ELF-1 (cell line): ENCODE measurements around the gene NOC2L.

Experiments used
- DNase-seq: peaks from one replicate; pipeline ENCODE4 v3.0.0-alpha.2; 2016; ENCODE audit warnings: low read depth, low spot score

Gene NOC2L

GRCh38 chr1:975365-975764, 16.3 kb upstream of the NOC2L start:
- DNase-seq: no peak

DNA sequence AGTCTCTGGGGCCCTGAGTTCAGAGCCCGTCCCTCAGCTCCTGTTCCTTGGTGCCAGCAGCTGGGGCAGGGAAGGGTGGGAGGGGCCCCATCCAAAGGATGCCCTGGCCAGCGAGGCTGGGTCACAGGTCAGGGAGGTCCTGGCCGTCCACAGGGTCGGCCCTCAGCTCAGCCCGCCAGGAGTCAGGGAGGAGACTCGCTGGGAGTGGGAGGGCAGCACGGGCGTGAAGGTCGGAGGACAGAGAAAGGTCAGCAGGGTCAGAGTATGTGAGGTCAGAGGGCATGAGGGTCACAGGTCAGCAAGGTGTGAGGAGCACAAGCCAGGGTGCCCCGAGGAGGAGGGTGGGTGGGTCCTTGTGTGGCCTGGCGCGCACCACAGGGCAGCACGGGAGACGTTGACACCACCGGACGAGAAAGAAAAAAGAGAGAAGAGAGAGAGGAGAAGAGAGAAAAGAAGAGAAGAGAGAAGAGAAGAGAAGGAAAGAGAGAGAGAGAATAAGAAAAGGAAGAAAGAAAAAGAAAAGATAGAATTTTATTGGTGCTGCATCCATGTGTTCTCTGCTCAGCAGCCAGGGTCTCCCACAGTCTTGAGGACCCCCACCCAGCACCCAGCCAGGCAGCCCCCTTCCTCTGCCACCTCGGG, 15.8 kb upstream of the NOC2L start:
- no peak for DNase-seq

DNA sequence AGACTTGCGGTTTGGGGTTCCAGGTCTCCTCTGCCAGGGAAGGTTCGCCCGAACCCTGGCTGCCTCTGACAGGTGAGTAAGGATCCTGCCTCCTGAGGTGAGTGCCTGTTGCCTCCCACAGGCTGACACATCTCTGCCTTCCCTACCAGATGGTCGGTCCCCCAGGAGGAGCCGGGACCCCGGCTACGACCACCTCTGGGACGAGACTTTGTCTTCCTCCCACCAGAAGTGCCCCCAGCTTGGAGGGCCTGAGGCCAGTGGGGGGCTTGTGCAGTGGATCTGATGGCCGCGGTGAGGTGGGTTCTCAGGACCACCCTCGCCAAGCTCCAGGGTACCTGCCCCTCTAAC, 15.2 kb upstream of the NOC2L start:
- DNase-seq: no peak

- no peak for DNase-seq
These were observed 14.6 kb upstream of the NOC2L start for GRCh38 chr1:973459-974292.

DNA sequence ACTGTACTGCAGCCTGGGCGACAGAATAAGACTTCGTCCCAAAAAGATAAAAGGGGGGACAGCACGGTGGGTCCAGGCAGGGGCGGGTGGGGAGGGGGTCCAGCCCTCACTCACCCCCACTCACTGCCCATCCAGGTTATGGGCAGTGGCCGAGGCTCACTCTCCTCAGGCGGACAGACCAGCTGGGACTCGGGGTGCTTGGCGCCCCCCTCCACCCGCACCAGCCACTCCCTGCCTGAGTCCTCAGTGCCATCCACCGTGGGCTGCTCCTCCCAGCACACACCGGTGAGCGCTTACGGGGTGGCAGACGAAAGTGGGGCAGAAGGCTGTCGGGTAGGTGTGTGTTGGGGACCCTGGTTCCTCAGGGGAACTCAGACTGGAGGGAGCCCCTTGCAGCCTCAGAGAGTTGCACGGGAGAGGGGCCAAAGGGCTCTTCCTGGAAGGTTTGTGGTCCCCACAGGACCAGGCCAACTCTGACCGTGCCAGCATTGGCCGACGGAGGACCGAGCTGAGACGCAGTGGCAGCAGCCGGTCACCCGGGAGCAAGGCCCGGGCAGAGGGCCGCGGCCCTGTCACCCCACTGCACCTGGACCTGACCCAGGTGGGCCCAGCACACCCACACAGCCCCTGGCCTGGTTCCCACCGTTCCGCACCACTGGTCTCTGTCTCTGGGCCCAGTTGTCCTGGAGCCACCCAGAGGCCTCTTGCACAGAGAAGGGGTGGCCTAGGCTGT, 13.8 kb upstream of the NOC2L start:
- no peak for DNase-seq

- no peak for DNase-seq
These were observed 12.9 kb upstream of the NOC2L start for GRCh38 chr1:971751-972506.

GRCh38 chr1:970973-971730, 12.1 kb upstream of the NOC2L start:
- DNase-seq: no peak

DNA sequence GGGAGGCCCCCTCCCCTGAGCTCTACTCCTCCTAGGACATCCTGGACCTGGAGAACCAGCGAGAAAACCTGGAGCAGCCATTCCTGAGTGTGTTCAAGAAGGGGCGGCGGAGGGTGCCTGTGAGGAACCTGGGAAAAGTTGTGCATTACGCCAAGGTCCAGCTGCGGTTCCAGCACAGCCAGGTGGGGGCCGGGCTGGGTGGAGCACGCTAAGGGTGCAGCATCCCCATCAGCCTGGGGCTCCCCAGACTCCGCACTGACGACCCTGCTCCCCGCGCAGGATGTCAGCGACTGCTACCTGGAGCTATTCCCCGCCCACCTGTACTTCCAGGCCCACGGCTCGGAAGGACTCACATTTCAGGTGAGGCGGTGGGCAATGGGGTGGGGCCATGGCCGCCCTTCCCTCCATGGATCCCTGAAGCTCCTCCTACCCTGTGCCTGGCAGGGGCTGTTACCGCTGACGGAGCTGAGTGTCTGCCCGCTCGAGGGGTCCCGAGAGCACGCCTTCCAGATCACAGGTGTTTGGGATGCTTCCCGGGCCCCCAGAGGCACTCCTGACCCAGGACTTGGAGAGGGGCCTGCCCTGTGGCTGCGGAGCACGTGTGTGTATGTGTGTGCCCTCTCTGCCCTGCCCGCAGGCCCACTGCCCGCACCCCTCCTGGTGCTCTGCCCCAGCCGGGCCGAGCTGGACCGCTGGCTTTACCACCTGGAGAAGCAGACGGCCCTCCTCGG, 11.4 kb upstream of the NOC2L start:
- peak; percentile 28 for DNase-seq

DNA sequence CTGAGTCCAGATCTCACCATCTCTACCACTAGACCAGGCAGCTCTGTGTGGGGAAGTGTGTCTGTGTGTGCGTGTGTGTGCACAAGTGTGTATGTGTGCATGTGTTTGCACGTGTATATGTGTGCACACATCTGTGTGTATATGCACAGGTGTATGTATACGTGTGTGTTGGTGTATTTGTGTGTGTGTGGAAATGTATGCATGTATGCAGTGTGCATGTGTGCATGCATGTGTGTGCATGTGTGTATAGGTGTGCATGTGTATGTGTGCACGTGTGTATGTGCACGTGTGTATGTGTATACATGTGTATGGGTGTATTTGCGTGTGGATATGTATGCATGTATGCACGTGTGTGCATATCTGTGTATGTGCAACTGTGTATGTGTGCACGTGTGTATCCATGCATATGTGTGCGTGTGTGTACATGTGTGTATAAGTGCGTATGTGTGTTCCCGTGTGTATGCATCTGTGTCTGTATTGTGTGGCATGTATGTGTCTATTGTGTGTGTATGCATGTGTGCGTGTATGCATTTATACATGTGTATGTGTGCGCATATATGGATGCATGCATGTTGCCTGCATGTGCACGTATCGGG, 10.3 kb upstream of the NOC2L start:
- no peak for DNase-seq

DNA sequence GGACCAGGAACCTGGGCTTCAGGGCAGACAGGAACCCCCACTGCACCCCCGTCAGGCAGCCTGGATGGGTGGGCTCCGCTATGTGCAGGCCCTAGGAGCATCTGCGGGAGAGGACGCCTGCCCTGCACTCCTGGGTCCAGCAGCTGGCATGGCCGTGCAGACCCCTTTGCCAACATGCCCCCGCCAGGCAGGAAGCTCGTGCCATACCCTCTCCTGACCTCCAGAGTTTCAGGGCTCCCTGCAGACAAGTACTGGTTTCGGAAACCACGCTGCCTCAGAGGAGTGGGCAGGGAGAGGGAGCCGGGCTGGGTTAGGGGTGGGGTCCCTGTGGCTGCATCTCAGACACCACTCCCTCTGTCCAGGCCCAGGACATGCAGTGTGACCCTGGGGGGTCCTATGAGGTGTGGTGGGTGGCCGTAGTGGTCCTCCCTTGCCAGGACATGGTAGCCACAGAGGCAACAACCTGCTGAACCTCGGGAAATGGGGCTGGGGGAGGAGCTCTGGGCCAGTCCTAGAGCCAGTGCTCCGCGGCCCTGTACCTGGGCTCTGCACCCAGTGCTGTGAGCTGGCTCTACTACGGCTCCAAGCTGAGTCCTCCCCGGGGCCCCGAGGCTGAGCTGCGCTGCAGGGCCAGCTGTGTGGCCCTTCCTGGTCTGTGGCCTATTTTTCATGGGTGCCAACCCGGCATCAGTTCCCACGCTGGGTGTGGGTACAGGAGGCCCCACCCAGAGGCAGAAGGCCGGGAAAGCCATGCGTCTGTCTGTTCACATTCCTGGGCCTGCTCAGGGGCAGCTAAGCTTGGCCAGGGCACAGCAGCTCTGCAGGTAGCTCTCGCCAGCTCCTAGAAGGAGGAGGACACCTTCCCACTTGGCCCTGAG, 8.6 kb upstream of the NOC2L start:
- DNase-seq: no peak

DNA sequence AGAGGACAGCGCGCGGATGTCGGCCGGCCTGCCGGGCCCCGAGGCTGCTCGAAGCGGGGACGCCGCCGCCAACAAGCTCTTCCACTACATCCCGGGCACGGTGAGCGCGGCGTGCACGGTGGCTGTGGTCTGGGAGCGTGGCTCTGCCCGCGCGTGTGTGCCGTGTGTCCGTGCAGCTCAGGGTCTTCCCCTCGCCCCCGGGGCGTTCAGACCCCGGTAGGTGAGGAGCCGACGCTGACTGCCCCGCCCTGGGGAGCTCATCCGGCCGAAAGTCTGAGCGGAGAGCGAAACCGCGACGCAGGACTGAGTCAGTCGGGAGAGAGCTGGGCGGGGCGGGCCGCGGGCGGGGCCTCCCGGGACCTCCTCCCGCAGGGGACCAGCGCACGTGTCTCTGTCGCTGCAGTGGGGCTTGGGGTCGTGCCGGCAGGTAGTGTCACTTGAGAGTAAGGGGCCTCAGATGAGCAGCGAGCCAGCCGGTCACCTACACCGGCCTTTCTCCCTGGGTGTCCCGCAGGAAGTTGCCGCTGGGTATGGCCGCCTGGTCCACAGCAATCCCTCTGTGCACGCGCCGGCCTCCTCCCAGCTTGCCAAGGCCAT, 7.7 kb upstream of the NOC2L start:
- DNase-seq: peak; percentile 55

- DNase-seq: peak; percentile 51
These were observed 7.2 kb upstream of the NOC2L start, which contains the start of gene PLEKHN1 for GRCh38 chr1:966135-966703. Gene PLEKHN1, plus strand, starts transcription at chr1:966482. Its CDS starts 50 bp downstream, at chr1:966532.

- no peak for DNase-seq
These were observed 6.6 kb upstream of the NOC2L start for GRCh38 chr1:965526-966134.

DNA sequence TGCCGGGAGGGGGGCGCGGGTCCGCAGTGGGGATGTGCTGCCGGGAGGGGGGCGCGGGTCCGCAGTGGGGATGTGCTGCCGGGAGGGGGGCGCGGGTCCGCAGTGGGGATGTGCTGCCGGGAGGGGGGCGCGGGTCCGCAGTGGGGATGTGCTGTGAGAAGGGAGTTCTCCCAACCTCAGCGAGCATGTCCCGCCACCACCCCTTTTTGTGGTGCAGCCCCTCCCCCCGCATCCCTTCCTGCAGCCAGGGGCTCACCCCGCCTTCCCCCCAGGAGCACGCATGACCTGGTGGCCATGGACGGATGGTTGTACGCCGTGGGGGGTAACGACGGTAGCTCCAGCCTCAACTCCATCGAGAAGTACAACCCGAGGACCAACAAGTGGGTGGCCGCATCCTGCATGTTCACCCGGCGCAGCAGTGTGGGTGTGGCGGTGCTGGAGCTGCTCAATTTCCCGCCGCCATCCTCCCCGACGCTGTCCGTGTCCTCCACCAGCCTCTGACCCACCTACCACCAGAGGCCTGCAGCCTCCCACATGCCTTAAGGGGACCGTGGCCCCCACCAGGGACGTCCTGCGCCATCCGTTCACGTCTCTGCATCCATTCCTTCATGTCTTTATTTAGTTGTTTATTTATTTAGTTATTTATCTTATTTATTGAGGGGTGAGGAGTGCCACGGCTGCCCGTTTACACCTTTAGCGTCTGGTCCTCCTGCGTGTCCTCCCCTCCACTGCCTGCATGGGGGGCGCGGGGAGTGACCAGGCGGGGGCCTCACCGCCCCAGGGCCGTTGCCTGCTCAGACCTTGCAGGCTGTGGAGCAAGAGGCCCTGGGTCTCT, 5.9 kb upstream of the NOC2L start:
- DNase-seq: no peak

- no peak for DNase-seq
These were observed 4.9 kb upstream of the NOC2L start for GRCh38 chr1:963746-964525.

- no peak for DNase-seq
These were observed 4.2 kb upstream of the NOC2L start for GRCh38 chr1:963301-963651.
